Measurements from ENCODE around the gene ADNP.

The ADNP gene

GRCh38 chr20:50858525-50858924 is 72.7 kb downstream of the ADNP start:
- no peaks in the 10 kb centered on the region for H3F3A ChIP-seq (ENCODE audit: low read depth)
- no peaks in the 10 kb centered on the region for H3K27me3 ChIP-seq (ENCODE audit: insufficient read depth, low read length, poor library complexity, severe bottlenecking)
- no peak for TF ChIP-seq CTCF (conservative IDR thresholded peaks at IDR 0.05; ENCODE audit: low read length)
- no peak for TF ChIP-seq EZH2phosphoT487 (IDR thresholded peaks at IDR 0.05; ENCODE audit: borderline replicate concordance)
- no peaks in the 10 kb centered on the region for H3K9me2 ChIP-seq (replicated peaks; ENCODE audit: low read depth, low read length)
- no peak overlapping the region for H3K9ac ChIP-seq (ENCODE audit: low read depth, low read length, poor library complexity, severe bottlenecking)
- H2AFZ ChIP-seq (ENCODE audit: low read length): no peak overlapping the region
- H3K4me3 ChIP-seq (ENCODE audit: low read length, poor library complexity, severe bottlenecking): no peak overlapping the region
- H3K36me3 ChIP-seq (ENCODE audit: insufficient read depth, low read length): no peaks in the 10 kb centered on the region
- no peaks in the 10 kb centered on the region for H3K9me3 ChIP-seq (ENCODE audit: insufficient read depth, low read depth, low read length)
- no peaks in the 10 kb centered on the region for H3K79me2 ChIP-seq (ENCODE audit: insufficient read depth, low read length)
- H4K20me1 ChIP-seq (ENCODE audit: insufficient read depth, low read length, poor library complexity, severe bottlenecking): no peaks in the 10 kb centered on the region
- no peaks in the 10 kb centered on the region for H3K4me1 ChIP-seq (ENCODE audit: insufficient read depth, low read length, poor library complexity, severe bottlenecking)
- no peak overlapping the region for H3K4me2 ChIP-seq (ENCODE audit: low read depth, low read length, poor library complexity, severe bottlenecking)

GRCh38 chr20:50857348-50857747 is 73.9 kb downstream of the ADNP start:
- Histone ChIP-seq H3K9me3 (ENCODE audit: insufficient read depth, low read depth, low read length) (no peaks in the 10 kb centered on the region), H3K4me1 (ENCODE audit: insufficient read depth, low read length, poor library complexity, severe bottlenecking) (no peaks in the 10 kb centered on the region), H3K36me3 (ENCODE audit: insufficient read depth, low read length) (no peaks in the 10 kb centered on the region), H3F3A (ENCODE audit: low read depth) (no peaks in the 10 kb centered on the region), H3K4me2 (ENCODE audit: low read depth, low read length, poor library complexity, severe bottlenecking) (no peak overlapping the region), H2AFZ (ENCODE audit: low read length) (no peak overlapping the region), H3K27me3 (ENCODE audit: insufficient read depth, low read length, poor library complexity, severe bottlenecking) (no peaks in the 10 kb centered on the region), H3K9ac (ENCODE audit: low read depth, low read length, poor library complexity, severe bottlenecking) (no peak overlapping the region), H3K79me2 (ENCODE audit: insufficient read depth, low read length) (no peaks in the 10 kb centered on the region), H4K20me1 (ENCODE audit: insufficient read depth, low read length, poor library complexity, severe bottlenecking) (no peaks in the 10 kb centered on the region), H3K4me3 (ENCODE audit: low read length, poor library complexity, severe bottlenecking) (no peak overlapping the region), H3K9me2 (replicated peaks; ENCODE audit: low read depth, low read length) (no peaks in the 10 kb centered on the region)
- TF ChIP-seq CTCF (conservative IDR thresholded peaks at IDR 0.05; ENCODE audit: low read length): no peak
- TF ChIP-seq EZH2phosphoT487 (IDR thresholded peaks at IDR 0.05; ENCODE audit: borderline replicate concordance): no peak

- Histone ChIP-seq H3K9ac (ENCODE audit: low read depth, low read length, poor library complexity, severe bottlenecking) (no peak overlapping the region), H3F3A (ENCODE audit: low read depth) (no peaks in the 10 kb centered on the region), H3K4me2 (ENCODE audit: low read depth, low read length, poor library complexity, severe bottlenecking) (no peak overlapping the region), H3K9me3 (ENCODE audit: insufficient read depth, low read depth, low read length) (no peaks in the 10 kb centered on the region), H3K4me1 (ENCODE audit: insufficient read depth, low read length, poor library complexity, severe bottlenecking) (no peaks in the 10 kb centered on the region), H3K4me3 (ENCODE audit: low read length, poor library complexity, severe bottlenecking) (no peak overlapping the region), H4K20me1 (ENCODE audit: insufficient read depth, low read length, poor library complexity, severe bottlenecking) (no peaks in the 10 kb centered on the region), H2AFZ (ENCODE audit: low read length) (no peak overlapping the region), H3K79me2 (ENCODE audit: insufficient read depth, low read length) (no peaks in the 10 kb centered on the region), H3K9me2 (replicated peaks; ENCODE audit: low read depth, low read length) (no peaks in the 10 kb centered on the region), H3K36me3 (ENCODE audit: insufficient read depth, low read length) (no peaks in the 10 kb centered on the region), H3K27me3 (ENCODE audit: insufficient read depth, low read length, poor library complexity, severe bottlenecking) (no peaks in the 10 kb centered on the region)
- TF ChIP-seq EZH2phosphoT487 (IDR thresholded peaks at IDR 0.05; ENCODE audit: borderline replicate concordance): no peak
- TF ChIP-seq CTCF (conservative IDR thresholded peaks at IDR 0.05; ENCODE audit: low read length): no peak
These were observed 74.7 kb downstream of the ADNP start for GRCh38 chr20:50856475-50857041.

Data from Loucy (cell line).